Testis (tissue), 3 donors: ENCODE results near the gene PROSER3. TPM values are rescaled to one million over a fixed set of nuclear protein-coding genes. Genes with fewer than 3 reads are reported as not detected.

Experiments
- DNase-seq: peaks from one replicate; pipeline ENCODE4 v3.0.0-alpha.2; 2019
- H3K27ac ChIP-seq, 2 donors: fragments of 200-600 bp; sonication (generic); one replicate each; pipeline ENCODE4 v1.5.1; 2019
- H3K27me3 ChIP-seq: fragments of 200-600 bp; sonication (generic); one replicate; pipeline ENCODE4 v1.5.1; 2019
- H3K36me3 ChIP-seq: fragments of 200-600 bp; sonication (generic); one replicate; pipeline ENCODE4 v1.5.1; 2017; ENCODE audit warnings: low read depth; ENCODE audit errors: missing control alignments
- H3K4me1 ChIP-seq: fragments of 200-600 bp; sonication (generic); one replicate; pipeline ENCODE4 v1.5.1; 2019
- H3K4me3 ChIP-seq, 2 donors: fragments of 200-600 bp; sonication (generic); one replicate each; pipeline ENCODE4 v1.5.1; 2017 to 2019
- H3K9me3 ChIP-seq: fragments of 200-600 bp; sonication (generic); one replicate; pipeline ENCODE4 v1.5.1; 2017
- CTCF ChIP-seq, 3 experiments: fragments of 450-650 bp in 2 of 3; fragments of 200-600 bp in 1 of 3; sonication (generic) in 1 of 3; IDR thresholded peaks; one replicate each; pipeline ENCODE4 v1.5.1; 2016 to 2019; ENCODE audit warnings: antibody characterized with exemption in 3 of 3, mild to moderate bottlenecking in 2 of 3, moderate library complexity in 1 of 3
- POLR2A ChIP-seq: fragments of 450-650 bp; IDR thresholded peaks from one replicate; pipeline ENCODE4 v1.6.1; 2017; ENCODE audit warnings: antibody characterized with exemption, mild to moderate bottlenecking, moderate library complexity
- WGBS, 2 donors: methylation state at CpG; one replicate each; pipeline ENCODE4 v1.1.5; 2018; 5-methylcytosine and 5-hydroxymethylcytosine counted together
- intact Hi-C: fragments of 100-400 bp; cut with DNase I; formaldehyde crosslinking; loops from one replicate; pipeline ENCODE4 v1.15.1; 2023; ENCODE audit warnings: low total_unique reads
- polyA plus RNA-seq: library from polyadenylated mRNA; stranded (reverse); fragments of 350-450 nt; fragmentation: Illumina TruSeq; extraction: RNeasy Lipid Tissue Mini Kit (QIAGEN cat#74804); gene quantifications from one replicate; pipeline ENCODE4 v1.2.3, GENCODE V29; 2014; ENCODE audit warnings: low read depth, low replicate concordance; ENCODE audit not compliant: insufficient read depth
- total RNA-seq, 2 donors: library from RNA; depleted of rRNA; stranded (reverse); fragments of >200 nt; gene quantifications; one replicate each; pipeline ENCODE4 v1.2.3, GENCODE V29; 2016

Gene PROSER3
- total and polyA plus RNA-seq, 3 donors from 2014 or later: 48.3 to 75.9 (median 72.0) TPM

DNA sequence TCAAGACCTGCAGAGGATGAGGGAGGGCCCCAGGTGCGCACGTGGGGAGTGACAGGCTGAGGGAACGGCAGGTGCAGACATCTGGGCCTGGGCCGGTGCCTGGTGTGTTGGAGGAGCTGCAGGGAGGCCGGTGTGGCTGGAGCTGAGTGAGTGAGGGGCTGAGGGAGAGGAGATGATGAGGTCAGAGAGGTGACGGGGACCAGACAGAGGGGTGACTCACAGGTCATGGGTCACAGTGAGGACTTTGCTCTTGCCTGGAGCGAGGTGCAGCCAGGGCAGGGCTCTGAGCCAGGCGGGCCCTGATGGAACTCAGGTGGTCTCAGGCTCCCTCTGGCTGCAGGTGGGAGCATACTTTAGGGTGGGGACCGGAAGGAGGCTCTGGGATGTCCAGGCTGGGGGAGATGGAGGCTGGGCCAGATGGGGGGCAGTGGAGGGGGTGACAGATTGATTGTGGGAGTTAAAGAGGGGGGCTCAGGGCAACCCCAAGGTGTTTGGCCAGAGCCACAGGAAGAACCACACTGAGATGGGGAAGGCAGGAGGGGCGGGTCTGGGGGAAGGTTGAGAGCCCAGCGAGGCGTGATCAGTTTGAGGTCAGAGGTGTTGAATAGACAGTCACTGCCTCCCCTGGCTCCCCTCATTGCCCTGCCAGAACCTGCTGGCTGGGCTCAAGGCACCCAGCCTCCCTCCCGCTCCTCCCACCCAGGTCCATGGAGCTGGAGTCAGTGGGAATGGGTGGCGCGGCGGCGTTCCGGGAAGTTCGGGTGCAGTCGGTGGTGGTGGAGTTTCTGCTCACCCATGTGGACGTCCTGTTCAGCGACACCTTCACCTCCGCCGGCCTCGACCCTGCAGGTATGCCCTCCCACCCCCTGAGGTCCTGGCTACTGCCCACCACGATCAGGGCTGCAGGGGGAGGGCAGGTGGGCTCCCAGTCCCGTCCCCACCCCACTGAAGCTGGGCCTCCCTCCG lies 25.8 kb downstream of the PROSER3 start:
- no peaks in the 10 kb centered on the region for H3K9me3 ChIP-seq
- 89% methylated on average over 27 to 28 of the region's 28 CpGs for whole genome bisulfite sequencing, 2 donors
- H3K27me3 ChIP-seq: no peaks in the 10 kb centered on the region
- H3K4me1 ChIP-seq: no peaks in the 10 kb centered on the region
- intact Hi-C loops: no loop called here
- H3K4me3 ChIP-seq: no peak overlapping the region
- H3K36me3 ChIP-seq: no peaks in the 10 kb centered on the region
- TF ChIP-seq CTCF (IDR thresholded peaks at IDR 0.05) (no peak), POLR2A (no peak)
- no peak for DNase-seq
- H3K27ac ChIP-seq: no peak overlapping the region

DNA sequence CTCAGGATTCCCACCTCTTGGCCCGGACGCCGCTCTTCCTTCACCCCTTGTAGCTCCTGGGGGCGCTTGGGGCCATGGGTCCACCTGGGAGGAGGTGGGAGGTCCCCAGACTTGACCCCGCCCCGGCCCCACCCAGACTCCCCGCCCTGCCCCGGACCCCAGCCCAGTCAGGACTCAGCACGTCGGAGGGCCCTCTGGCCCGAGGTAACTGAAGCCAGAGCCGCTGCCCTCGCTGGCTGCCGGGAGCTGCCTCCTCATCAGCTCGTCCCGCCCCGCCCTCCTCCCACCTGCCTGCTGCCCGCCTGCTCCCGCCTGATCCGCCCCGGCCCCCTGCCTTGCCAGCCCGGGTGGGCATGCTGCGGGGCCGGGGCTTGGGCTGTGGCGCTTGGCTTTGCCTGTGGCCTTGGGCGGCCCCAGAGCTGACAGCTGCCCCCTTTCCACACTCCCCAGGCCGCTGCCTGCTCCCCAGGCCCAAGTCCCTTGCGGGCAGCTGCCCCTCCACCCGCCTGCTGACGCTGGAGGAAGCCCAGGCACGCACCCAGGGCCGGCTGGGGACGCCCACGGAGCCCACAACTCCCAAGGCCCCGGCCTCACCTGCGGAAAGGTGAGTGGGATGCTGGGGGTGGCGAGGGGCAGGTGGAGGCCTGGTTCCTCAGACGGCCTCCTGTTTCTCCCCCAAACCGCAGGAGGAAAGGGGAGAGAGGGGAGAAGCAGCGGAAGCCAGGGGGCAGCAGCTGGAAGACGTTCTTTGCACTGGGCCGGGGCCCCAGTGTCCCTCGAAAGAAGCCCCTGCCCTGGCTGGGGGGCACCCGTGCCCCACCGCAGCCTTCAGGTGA lies 26.7 kb downstream of the PROSER3 start:
- H3K27me3 ChIP-seq: no peaks in the 10 kb centered on the region
- TF ChIP-seq CTCF (IDR thresholded peaks at IDR 0.05) (no peak), POLR2A (no peak)
- H3K4me1 ChIP-seq: no peaks in the 10 kb centered on the region
- intact Hi-C loops: no loop called here
- H3K9me3 ChIP-seq: no peaks in the 10 kb centered on the region
- no peaks in the 10 kb centered on the region for H3K36me3 ChIP-seq
- H3K4me3 ChIP-seq: no peak overlapping the region
- WGBS, 2 donors: 83 to 91% methylated on average over 16 to 38 of the region's 45 CpGs
- H3K27ac ChIP-seq: no peak overlapping the region
- no peak for DNase-seq

DNA sequence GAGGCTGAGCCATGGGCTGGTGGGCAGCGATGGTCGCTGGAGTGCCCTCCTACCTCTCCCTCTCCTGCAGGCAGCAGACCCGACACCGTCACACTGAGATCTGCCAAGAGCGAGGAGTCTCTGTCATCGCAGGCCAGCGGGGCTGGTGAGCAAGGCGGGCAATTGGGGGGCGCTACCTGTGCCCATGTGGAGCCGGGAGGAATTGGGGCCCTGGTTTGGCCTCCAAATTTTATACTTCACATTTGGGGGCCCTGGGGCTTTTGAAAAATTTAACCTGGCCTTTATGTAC lies 27.3 kb downstream of the PROSER3 start:
- H3K36me3 ChIP-seq: no peaks in the 10 kb centered on the region
- intact Hi-C loops: no loop called here
- no peak overlapping the region for H3K27ac ChIP-seq
- H3K9me3 ChIP-seq: no peaks in the 10 kb centered on the region
- TF ChIP-seq POLR2A (no peak), CTCF (IDR thresholded peaks at IDR 0.05) (no peak)
- WGBS, 2 donors: 87 to 88% methylated on average over 10 of the region's 10 CpGs
- DNase-seq: no peak
- H3K4me1 ChIP-seq: no peaks in the 10 kb centered on the region
- no peak overlapping the region for H3K4me3 ChIP-seq
- H3K27me3 ChIP-seq: no peaks in the 10 kb centered on the region

- intact Hi-C loops: no loop called here
- no peak for DNase-seq
- H3K4me3 ChIP-seq: no peak overlapping the region
- TF ChIP-seq POLR2A (no peak), CTCF (IDR thresholded peaks at IDR 0.05) (no peak)
- no peaks in the 10 kb centered on the region for H3K27me3 ChIP-seq
- H3K36me3 ChIP-seq: no peaks in the 10 kb centered on the region
- 88 to 91% methylated on average over 11 to 30 of the region's 31 CpGs for WGBS, 2 donors
- no peaks in the 10 kb centered on the region for H3K9me3 ChIP-seq
- no peaks in the 10 kb centered on the region for H3K4me1 ChIP-seq
- H3K27ac ChIP-seq: no peak overlapping the region
Measured at GRCh38 chr19:35786299-35787160, 28.6 kb downstream of the PROSER3 start.
